Neural cell (in vitro differentiated cells): ENCODE results near the gene WDR70. TPM values are rescaled to one million over a fixed set of nuclear protein-coding genes. Genes with fewer than 3 reads are reported as not detected.

Source experiments
- H2AFZ ChIP-seq: fragments of 200-600, 300-800 bp; sonication (generic), shearing (Covaris generic); 2 replicates; pipeline ENCODE4 v1.6.0; 2014; ENCODE audit warnings: low read depth, mild to moderate bottlenecking, antibody characterized with exemption, low read length, moderate library complexity
- H3F3A ChIP-seq: fragments of 200-600 bp; shearing (Covaris generic); 2 replicates; pipeline ENCODE4 v1.6.1; 2016; ENCODE audit warnings: mild to moderate bottlenecking, moderate library complexity, mixed read lengths, antibody characterized with exemption, low read length; ENCODE audit not compliant: insufficient read depth, poor library complexity, severe bottlenecking
- H3K27ac ChIP-seq: fragments of 200-600, 300-800 bp; sonication (generic), shearing (Covaris generic); 2 replicates; pipeline ENCODE4 v1.5.1; 2014; ENCODE audit warnings: mild to moderate bottlenecking, low read length, moderate library complexity
- H3K27me3 ChIP-seq: fragments of 300-800, 200-600 bp; sonication (generic), shearing (Covaris generic); 2 replicates; pipeline ENCODE4 v1.6.0; 2014; ENCODE audit warnings: mild to moderate bottlenecking, low read depth, low read length, moderate library complexity; ENCODE audit not compliant: insufficient read depth
- H3K36me3 ChIP-seq: fragments of 300-800, 200-600 bp; sonication (generic), shearing (Covaris generic); 2 replicates; pipeline ENCODE4 v1.5.1; 2014; ENCODE audit warnings: mild to moderate bottlenecking, antibody characterized with exemption, low read length, moderate library complexity; ENCODE audit not compliant: insufficient read depth
- H3K4me2 ChIP-seq: fragments of 300-800, 200-600 bp; sonication (generic), shearing (Covaris generic); 2 replicates; pipeline ENCODE4 v1.6.0; 2014; ENCODE audit warnings: mild to moderate bottlenecking, low read length
- H3K4me3 ChIP-seq: fragments of 300-800, 200-600 bp; sonication (generic), shearing (Covaris generic); 2 replicates; pipeline ENCODE4 v1.5.1; 2014; ENCODE audit warnings: mild to moderate bottlenecking, low read length, moderate library complexity
- H3K79me2 ChIP-seq: fragments of 200-600 bp; shearing (Covaris generic); replicated peaks from 2 replicates; pipeline ENCODE4 v1.6.0; 2014; ENCODE audit warnings: mild to moderate bottlenecking, low read length, moderate library complexity; ENCODE audit not compliant: insufficient read depth
- H3K9ac ChIP-seq: fragments of 300-800, 200-600 bp; sonication (generic), shearing (Covaris generic); 2 replicates; pipeline ENCODE4 v1.6.1; 2016; ENCODE audit warnings: mild to moderate bottlenecking, low read length, mixed read lengths
- H3K9me2 ChIP-seq: fragments of 200-600 bp; shearing (Covaris generic); 2 replicates; pipeline ENCODE4 v1.6.1; 2016; ENCODE audit warnings: mild to moderate bottlenecking, low read length, mixed read lengths; ENCODE audit not compliant: insufficient read depth
- H3K9me3 ChIP-seq: fragments of 200-600, 300-800 bp; sonication (generic), shearing (Covaris generic); 2 replicates; pipeline ENCODE4 v1.6.1; 2016; ENCODE audit warnings: mild to moderate bottlenecking, mixed run types, low read length, moderate library complexity, mixed read lengths
- H4K20me1 ChIP-seq: fragments of 200-600 bp; shearing (Covaris generic); 2 replicates; pipeline ENCODE4 v1.6.1; 2016; ENCODE audit warnings: mild to moderate bottlenecking, mixed run types; ENCODE audit not compliant: insufficient read depth
- EP300 ChIP-seq: fragments of 450-650 bp; conservative IDR thresholded peaks from 2 replicates; pipeline ENCODE4 v1.6.1; 2014; ENCODE audit warnings: antibody characterized with exemption, mild to moderate bottlenecking, moderate library complexity; ENCODE audit not compliant: poor library complexity, severe bottlenecking
- EZH2 ChIP-seq: fragments of 200-600, 300-800 bp; shearing (Covaris generic), sonication (generic); IDR thresholded peaks from 2 replicates; pipeline ENCODE4 v1.6.1; 2014; ENCODE audit warnings: antibody characterized with exemption, low read length, borderline replicate concordance, mild to moderate bottlenecking; ENCODE audit not compliant: insufficient read depth, poor library complexity, severe bottlenecking
- MXI1 ChIP-seq: fragments of 450-650 bp; conservative IDR thresholded peaks from 2 replicates; pipeline ENCODE4 v1.6.1; 2014; ENCODE audit warnings: antibody characterized with exemption, mild to moderate bottlenecking; ENCODE audit not compliant: poor library complexity, severe bottlenecking
- POLR2AphosphoS5 ChIP-seq: IDR thresholded peaks from 2 replicates; pipeline ENCODE4 v1.6.1; 2012
- RAD21 ChIP-seq: fragments of 450-650 bp; conservative IDR thresholded peaks from 2 replicates; pipeline ENCODE4 v1.6.1; 2014; ENCODE audit warnings: antibody characterized with exemption, mild to moderate bottlenecking, moderate library complexity
- SMC3 ChIP-seq: fragments of 450-650 bp; conservative IDR thresholded peaks from 2 replicates; pipeline ENCODE4 v1.6.1; 2014; ENCODE audit warnings: antibody characterized with exemption, mild to moderate bottlenecking, moderate library complexity; ENCODE audit not compliant: poor library complexity
- TAF1 ChIP-seq: IDR thresholded peaks from 2 replicates; pipeline ENCODE4 v1.6.1; 2012; ENCODE audit warnings: low read depth
- polyA plus RNA-seq: library from polyadenylated mRNA; depleted of rRNA; stranded (reverse); fragments of >200 nt; gene quantifications from 2 replicates; pipeline ENCODE4 v1.2.3, GENCODE V29; 2014
- TF ChIP-seq, protein P1 (sequence below): fragments of 450-650 bp; IDR thresholded peaks from 2 replicates; pipeline ENCODE4 v1.5.1; 2014; ENCODE audit warnings: antibody characterized with exemption, mild to moderate bottlenecking, moderate library complexity; ENCODE audit not compliant: poor library complexity, severe bottlenecking
- TF ChIP-seq, protein P2 (sequence below): IDR thresholded peaks from 2 replicates; pipeline ENCODE4 v1.6.1; 2012; ENCODE audit warnings: borderline replicate concordance

WDR70 gene
- polyA plus RNA-seq, 1 donor from 2014 or later: 40.9 TPM

DNA sequence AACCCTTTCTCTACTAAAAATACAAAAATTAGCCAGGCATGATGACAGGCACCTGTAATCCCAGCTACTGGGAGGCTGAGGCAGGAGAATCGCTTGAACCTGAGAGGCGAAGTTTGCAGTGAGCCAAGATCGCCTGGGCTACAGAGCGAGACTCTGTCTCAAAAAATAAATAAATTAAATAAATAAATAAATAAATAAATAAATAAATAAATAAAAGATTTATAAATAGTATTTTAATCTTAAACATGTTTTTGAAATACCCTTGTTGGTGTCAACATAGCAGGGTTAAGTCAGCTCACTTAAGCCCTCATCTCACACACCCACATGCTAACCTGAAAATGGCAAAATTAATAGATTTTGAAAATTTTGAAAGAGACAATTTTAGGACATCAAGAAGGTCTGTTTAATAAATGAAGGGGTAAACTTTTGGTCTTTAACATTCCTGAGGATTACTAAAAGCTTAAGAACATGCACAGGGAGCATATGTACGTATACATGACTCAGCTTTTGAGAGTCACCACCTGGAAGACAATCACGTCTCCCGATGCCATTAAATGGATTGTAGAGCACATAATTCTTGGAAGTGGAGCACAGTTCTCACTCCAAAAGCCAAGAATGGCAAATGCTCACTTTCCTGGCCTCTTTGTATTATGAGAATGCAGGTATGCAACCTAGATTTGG is 258.2 kb downstream of the WDR70 start:
- no peak overlapping the region for H3K4me3 ChIP-seq
- H3K9me3 ChIP-seq: no peaks in the 10 kb centered on the region
- no peaks in the 10 kb centered on the region for H3K9me2 ChIP-seq
- no peak overlapping the region for H3K9ac ChIP-seq
- no peaks in the 10 kb centered on the region for H3K79me2 ChIP-seq
- H2AFZ ChIP-seq: no peak overlapping the region
- H3K27me3 ChIP-seq: no peaks in the 10 kb centered on the region
- H3K27ac ChIP-seq: no peak overlapping the region
- no peaks in the 10 kb centered on the region for H3F3A ChIP-seq
- no peak for TF ChIP-seq SMC3
- TF ChIP-seq RAD21: no peak
- no peak for TF ChIP-seq EP300
- TF ChIP-seq TAF1: no peak
- TF ChIP-seq, protein P1, sequence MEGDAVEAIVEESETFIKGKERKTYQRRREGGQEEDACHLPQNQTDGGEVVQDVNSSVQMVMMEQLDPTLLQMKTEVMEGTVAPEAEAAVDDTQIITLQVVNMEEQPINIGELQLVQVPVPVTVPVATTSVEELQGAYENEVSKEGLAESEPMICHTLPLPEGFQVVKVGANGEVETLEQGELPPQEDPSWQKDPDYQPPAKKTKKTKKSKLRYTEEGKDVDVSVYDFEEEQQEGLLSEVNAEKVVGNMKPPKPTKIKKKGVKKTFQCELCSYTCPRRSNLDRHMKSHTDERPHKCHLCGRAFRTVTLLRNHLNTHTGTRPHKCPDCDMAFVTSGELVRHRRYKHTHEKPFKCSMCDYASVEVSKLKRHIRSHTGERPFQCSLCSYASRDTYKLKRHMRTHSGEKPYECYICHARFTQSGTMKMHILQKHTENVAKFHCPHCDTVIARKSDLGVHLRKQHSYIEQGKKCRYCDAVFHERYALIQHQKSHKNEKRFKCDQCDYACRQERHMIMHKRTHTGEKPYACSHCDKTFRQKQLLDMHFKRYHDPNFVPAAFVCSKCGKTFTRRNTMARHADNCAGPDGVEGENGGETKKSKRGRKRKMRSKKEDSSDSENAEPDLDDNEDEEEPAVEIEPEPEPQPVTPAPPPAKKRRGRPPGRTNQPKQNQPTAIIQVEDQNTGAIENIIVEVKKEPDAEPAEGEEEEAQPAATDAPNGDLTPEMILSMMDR: no peak
- no peak for TF ChIP-seq MXI1
- TF ChIP-seq POLR2AphosphoS5: no peak
- TF ChIP-seq EZH2: no peak
- TF ChIP-seq, protein P2, sequence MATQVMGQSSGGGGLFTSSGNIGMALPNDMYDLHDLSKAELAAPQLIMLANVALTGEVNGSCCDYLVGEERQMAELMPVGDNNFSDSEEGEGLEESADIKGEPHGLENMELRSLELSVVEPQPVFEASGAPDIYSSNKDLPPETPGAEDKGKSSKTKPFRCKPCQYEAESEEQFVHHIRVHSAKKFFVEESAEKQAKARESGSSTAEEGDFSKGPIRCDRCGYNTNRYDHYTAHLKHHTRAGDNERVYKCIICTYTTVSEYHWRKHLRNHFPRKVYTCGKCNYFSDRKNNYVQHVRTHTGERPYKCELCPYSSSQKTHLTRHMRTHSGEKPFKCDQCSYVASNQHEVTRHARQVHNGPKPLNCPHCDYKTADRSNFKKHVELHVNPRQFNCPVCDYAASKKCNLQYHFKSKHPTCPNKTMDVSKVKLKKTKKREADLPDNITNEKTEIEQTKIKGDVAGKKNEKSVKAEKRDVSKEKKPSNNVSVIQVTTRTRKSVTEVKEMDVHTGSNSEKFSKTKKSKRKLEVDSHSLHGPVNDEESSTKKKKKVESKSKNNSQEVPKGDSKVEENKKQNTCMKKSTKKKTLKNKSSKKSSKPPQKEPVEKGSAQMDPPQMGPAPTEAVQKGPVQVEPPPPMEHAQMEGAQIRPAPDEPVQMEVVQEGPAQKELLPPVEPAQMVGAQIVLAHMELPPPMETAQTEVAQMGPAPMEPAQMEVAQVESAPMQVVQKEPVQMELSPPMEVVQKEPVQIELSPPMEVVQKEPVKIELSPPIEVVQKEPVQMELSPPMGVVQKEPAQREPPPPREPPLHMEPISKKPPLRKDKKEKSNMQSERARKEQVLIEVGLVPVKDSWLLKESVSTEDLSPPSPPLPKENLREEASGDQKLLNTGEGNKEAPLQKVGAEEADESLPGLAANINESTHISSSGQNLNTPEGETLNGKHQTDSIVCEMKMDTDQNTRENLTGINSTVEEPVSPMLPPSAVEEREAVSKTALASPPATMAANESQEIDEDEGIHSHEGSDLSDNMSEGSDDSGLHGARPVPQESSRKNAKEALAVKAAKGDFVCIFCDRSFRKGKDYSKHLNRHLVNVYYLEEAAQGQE: no peak
- H3K4me2 ChIP-seq: no peak overlapping the region
- no peaks in the 10 kb centered on the region for H4K20me1 ChIP-seq
- H3K36me3 ChIP-seq: no peaks in the 10 kb centered on the region

DNA sequence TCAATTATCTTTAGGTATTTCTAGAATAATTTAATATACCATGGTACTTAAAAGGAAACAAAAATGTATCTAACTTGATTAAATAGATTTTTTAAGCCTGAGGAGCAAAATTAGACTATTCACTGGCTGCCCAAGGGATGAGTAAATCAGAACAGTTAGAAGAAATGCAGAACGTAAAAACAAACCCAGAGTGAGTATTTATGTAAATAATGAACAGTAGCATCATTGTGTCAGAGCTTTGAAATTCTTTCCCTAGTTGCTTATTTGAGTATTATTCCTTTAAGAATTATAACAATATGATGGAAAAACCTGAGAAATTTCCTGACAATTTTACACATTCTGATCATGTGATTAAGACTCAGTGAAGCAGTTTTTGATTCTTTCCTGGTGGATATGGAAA is 259.8 kb downstream of the WDR70 start:
- no peaks in the 10 kb centered on the region for H3K9me3 ChIP-seq
- no peak overlapping the region for H2AFZ ChIP-seq
- no peaks in the 10 kb centered on the region for H4K20me1 ChIP-seq
- H3K27me3 ChIP-seq: no peaks in the 10 kb centered on the region
- no peak overlapping the region for H3K9ac ChIP-seq
- TF ChIP-seq, protein P1: no peak
- TF ChIP-seq POLR2AphosphoS5 (no peak), EZH2 (no peak), MXI1 (no peak), SMC3 (no peak), EP300 (no peak)
- no peak overlapping the region for H3K27ac ChIP-seq
- H3K4me2 ChIP-seq: no peak overlapping the region
- no peaks in the 10 kb centered on the region for H3K36me3 ChIP-seq
- no peak overlapping the region for H3K4me3 ChIP-seq
- H3K9me2 ChIP-seq: no peaks in the 10 kb centered on the region
- no peaks in the 10 kb centered on the region for H3F3A ChIP-seq
- H3K79me2 ChIP-seq: no peaks in the 10 kb centered on the region
